HEK293 (cell line): ENCODE data around the gene SDCBP2.

Experiments
- GLI4 ChIP-seq: fragments of 450-650 bp; formaldehyde crosslinking; IDR thresholded peaks from 2 replicates; pipeline ENCODE4 v1.5.1; 2016; ENCODE audit warnings: missing biosample characterization, missing genetic modification characterization
- HOXC10 ChIP-seq: sonication (generic); formaldehyde crosslinking; IDR thresholded peaks from 2 replicates; pipeline ENCODE4 v1.8.1; 2023; ENCODE audit warnings: mild to moderate bottlenecking, missing genetic modification reagents
- IKZF3 ChIP-seq: fragments of 450-650 bp; IDR thresholded peaks from 2 replicates; pipeline ENCODE4 v1.5.0; 2018; ENCODE audit warnings: missing biosample characterization, mild to moderate bottlenecking, missing genetic modification characterization, moderate library complexity
- INSM2 ChIP-seq: fragments of 450-650 bp; formaldehyde crosslinking; IDR thresholded peaks from 2 replicates; pipeline ENCODE4 v1.5.1; 2016; ENCODE audit warnings: missing biosample characterization, missing genetic modification characterization
- KLF10 ChIP-seq: fragments of 450-650 bp; IDR thresholded peaks from 2 replicates; pipeline ENCODE4 v1.5.1; 2018; ENCODE audit warnings: missing biosample characterization, mild to moderate bottlenecking, missing genetic modification characterization
- KLF7 ChIP-seq: fragments of 450-650 bp; formaldehyde crosslinking; IDR thresholded peaks from 2 replicates; pipeline ENCODE4 v1.5.1; 2016; ENCODE audit warnings: missing biosample characterization, missing genetic modification characterization, borderline replicate concordance
- KLF8 ChIP-seq: fragments of 450-650 bp; formaldehyde crosslinking; IDR thresholded peaks from 2 replicates; pipeline ENCODE4 v1.5.1; 2016; ENCODE audit warnings: missing biosample characterization, missing genetic modification characterization
- SP2 ChIP-seq: fragments of 450-650 bp; formaldehyde crosslinking; IDR thresholded peaks from 2 replicates; pipeline ENCODE4 v1.5.1; 2016; ENCODE audit warnings: missing biosample characterization, missing genetic modification characterization
- SP3 ChIP-seq: fragments of 450-650 bp; formaldehyde crosslinking; IDR thresholded peaks from 2 replicates; pipeline ENCODE4 v1.5.1; 2016; ENCODE audit warnings: missing biosample characterization, missing genetic modification characterization
- WT1 ChIP-seq: fragments of 450-650 bp; formaldehyde crosslinking; IDR thresholded peaks from 2 replicates; pipeline ENCODE4 v1.5.1; 2016; ENCODE audit warnings: missing biosample characterization, missing genetic modification characterization
- ZBTB17 ChIP-seq: fragments of 450-650 bp; formaldehyde crosslinking; IDR thresholded peaks from 2 replicates; pipeline ENCODE4 v1.5.1; 2016; ENCODE audit warnings: missing biosample characterization, missing genetic modification characterization
- ZBTB8A ChIP-seq: fragments of 450-650 bp; formaldehyde crosslinking; IDR thresholded peaks from 2 replicates; pipeline ENCODE4 v1.5.1; 2016; ENCODE audit warnings: missing biosample characterization, missing genetic modification characterization
- ZIC2 ChIP-seq: fragments of 450-650 bp; formaldehyde crosslinking; IDR thresholded peaks from 2 replicates; pipeline ENCODE4 v1.5.1; 2016; ENCODE audit warnings: missing biosample characterization, missing genetic modification characterization
- ZNF157 ChIP-seq: fragments of 450-650 bp; formaldehyde crosslinking; IDR thresholded peaks from 2 replicates; pipeline ENCODE4 v1.5.1; 2016; ENCODE audit warnings: missing biosample characterization, missing genetic modification characterization
- ZNF24 ChIP-seq: fragments of 450-650 bp; formaldehyde crosslinking; IDR thresholded peaks from 2 replicates; pipeline ENCODE4 v1.5.1; 2016; ENCODE audit warnings: missing biosample characterization, missing genetic modification characterization
- ZNF335 ChIP-seq: fragments of 450-650 bp; formaldehyde crosslinking; conservative IDR thresholded peaks from 2 replicates; pipeline ENCODE4 v1.5.1; 2016; ENCODE audit warnings: missing biosample characterization, missing genetic modification characterization
- ZNF518A ChIP-seq: fragments of 450-650 bp; formaldehyde crosslinking; conservative IDR thresholded peaks from 2 replicates; pipeline ENCODE4 v1.5.1; 2016; ENCODE audit warnings: low read depth, missing biosample characterization, missing genetic modification characterization
- ZNF596 ChIP-seq: fragments of 450-650 bp; IDR thresholded peaks from 2 replicates; pipeline ENCODE4 v1.5.0; 2018; ENCODE audit warnings: missing biosample characterization, mild to moderate bottlenecking, missing genetic modification characterization, moderate library complexity
- ZNF670 ChIP-seq: fragments of 450-650 bp; formaldehyde crosslinking; IDR thresholded peaks from 2 replicates; pipeline ENCODE4 v1.5.1; 2016; ENCODE audit warnings: missing biosample characterization, missing genetic modification characterization, low read depth
- ZNF677 ChIP-seq: fragments of 450-650 bp; IDR thresholded peaks from 2 replicates; pipeline ENCODE4 v1.5.0; 2018; ENCODE audit warnings: missing biosample characterization, mild to moderate bottlenecking, missing genetic modification characterization, moderate library complexity
- ZSCAN23 ChIP-seq: fragments of 450-650 bp; formaldehyde crosslinking; IDR thresholded peaks from 2 replicates; pipeline ENCODE4 v1.5.1; 2016; ENCODE audit warnings: missing biosample characterization, missing genetic modification characterization
- ZSCAN30 ChIP-seq: fragments of 450-650 bp; IDR thresholded peaks from 2 replicates; pipeline ENCODE4 v1.5.1; 2018; ENCODE audit warnings: missing biosample characterization, mild to moderate bottlenecking, missing genetic modification characterization, moderate library complexity
- TF ChIP-seq, protein P1 (sequence below): fragments of 450-650 bp; formaldehyde crosslinking; IDR thresholded peaks from 2 replicates; pipeline ENCODE4 v1.5.1; 2016; ENCODE audit warnings: missing biosample characterization, missing genetic modification characterization
- TF ChIP-seq, protein P2 (sequence below): fragments of 450-650 bp; formaldehyde crosslinking; IDR thresholded peaks from 2 replicates; pipeline ENCODE4 v1.5.1; 2016; ENCODE audit warnings: missing biosample characterization, missing genetic modification characterization
- TF ChIP-seq, protein P3 (sequence below): fragments of 450-650 bp; formaldehyde crosslinking; IDR thresholded peaks from 2 replicates; pipeline ENCODE4 v1.5.1; 2016; ENCODE audit warnings: missing biosample characterization, missing genetic modification characterization

Gene SDCBP2

DNA sequence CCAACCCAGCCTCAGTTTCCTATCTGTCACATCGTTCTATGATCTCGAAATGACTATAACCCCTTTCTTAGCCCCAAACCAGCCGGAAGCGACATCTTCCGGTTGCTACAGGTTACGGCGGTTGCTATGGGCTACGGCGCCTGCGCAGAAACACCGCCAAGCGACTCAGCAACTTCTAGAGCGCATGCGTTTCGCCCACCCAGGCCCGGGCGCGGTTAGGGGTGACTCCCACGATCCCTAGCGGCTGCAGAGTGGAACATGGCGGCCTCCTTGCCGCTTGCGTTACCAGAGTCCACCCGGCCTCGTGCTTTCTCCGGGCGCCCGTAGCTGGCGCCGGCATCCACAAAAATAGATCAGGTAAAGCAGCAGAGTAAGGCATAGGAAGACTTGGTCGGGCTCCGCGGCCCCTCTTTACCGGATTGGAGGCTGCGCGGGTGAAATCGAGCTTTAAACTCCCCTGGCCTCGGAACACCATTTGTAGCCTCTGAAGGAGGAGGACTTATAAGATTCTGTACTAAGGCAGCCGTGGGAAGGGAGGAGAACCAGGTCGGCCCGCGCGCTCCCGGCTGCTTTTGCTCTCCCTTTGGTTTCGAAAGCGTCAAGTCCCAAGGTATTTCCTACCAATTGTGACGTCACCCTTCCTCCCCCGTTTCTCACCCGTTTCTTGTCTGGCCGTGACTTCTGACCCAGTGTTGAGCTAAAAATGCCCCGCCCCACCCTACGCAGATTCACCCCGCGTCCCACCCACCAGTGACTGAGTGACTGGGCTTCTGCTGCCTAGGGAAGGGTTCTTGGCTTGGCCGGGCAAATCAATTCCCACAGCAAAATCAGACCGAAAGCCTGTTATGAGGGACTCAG, 3.5 kb downstream of the SDCBP2 start (continued):
- TF ChIP-seq ZNF518A (tag by site-specific recombination) (no peak; the same call in 1 of the 2 replicates), KLF7 (tag by site-specific recombination) (peak; percentile 53; the same call in 1 of the 2 replicates), SP2 (peak; percentile 62), ZBTB17 (tag by site-specific recombination) (peak; percentile 27; the same call in 1 of the 2 replicates), SP3 (tag by site-specific recombination) (peak; percentile 57; the same call in 1 of the 2 replicates), KLF10 (tag by site-specific recombination) (no peak; the same call in 1 of the 2 replicates), ZNF157 (tag by site-specific recombination) (no peak), WT1 (tag by site-specific recombination) (no peak), INSM2 (tag by site-specific recombination) (0 out of 2 replicates have a peak, but pooled peaks have one; percentile 59), ZIC2 (tag by site-specific recombination) (no peak), ZNF670 (tag by site-specific recombination) (no peak), ZNF335 (tag by site-specific recombination) (peak; percentile 91), ZBTB8A (tag by site-specific recombination) (no peak), ZNF596 (no peak), HOXC10 (CRISPR knock-in tag) (no peak), ZSCAN30 (tag by site-specific recombination) (0 out of 2 replicates have a peak, but pooled peaks have one; percentile 28), KLF8 (tag by site-specific recombination) (peak; percentile 60; the same call in 1 of the 2 replicates), ZNF24 (tag by site-specific recombination) (no peak; the same call in 1 of the 2 replicates), ZNF677 (no peak), IKZF3 (tag by site-specific recombination) (no peak), ZSCAN23 (no peak), GLI4 (tag by site-specific recombination) (no peak)
- TF ChIP-seq, protein P1, sequence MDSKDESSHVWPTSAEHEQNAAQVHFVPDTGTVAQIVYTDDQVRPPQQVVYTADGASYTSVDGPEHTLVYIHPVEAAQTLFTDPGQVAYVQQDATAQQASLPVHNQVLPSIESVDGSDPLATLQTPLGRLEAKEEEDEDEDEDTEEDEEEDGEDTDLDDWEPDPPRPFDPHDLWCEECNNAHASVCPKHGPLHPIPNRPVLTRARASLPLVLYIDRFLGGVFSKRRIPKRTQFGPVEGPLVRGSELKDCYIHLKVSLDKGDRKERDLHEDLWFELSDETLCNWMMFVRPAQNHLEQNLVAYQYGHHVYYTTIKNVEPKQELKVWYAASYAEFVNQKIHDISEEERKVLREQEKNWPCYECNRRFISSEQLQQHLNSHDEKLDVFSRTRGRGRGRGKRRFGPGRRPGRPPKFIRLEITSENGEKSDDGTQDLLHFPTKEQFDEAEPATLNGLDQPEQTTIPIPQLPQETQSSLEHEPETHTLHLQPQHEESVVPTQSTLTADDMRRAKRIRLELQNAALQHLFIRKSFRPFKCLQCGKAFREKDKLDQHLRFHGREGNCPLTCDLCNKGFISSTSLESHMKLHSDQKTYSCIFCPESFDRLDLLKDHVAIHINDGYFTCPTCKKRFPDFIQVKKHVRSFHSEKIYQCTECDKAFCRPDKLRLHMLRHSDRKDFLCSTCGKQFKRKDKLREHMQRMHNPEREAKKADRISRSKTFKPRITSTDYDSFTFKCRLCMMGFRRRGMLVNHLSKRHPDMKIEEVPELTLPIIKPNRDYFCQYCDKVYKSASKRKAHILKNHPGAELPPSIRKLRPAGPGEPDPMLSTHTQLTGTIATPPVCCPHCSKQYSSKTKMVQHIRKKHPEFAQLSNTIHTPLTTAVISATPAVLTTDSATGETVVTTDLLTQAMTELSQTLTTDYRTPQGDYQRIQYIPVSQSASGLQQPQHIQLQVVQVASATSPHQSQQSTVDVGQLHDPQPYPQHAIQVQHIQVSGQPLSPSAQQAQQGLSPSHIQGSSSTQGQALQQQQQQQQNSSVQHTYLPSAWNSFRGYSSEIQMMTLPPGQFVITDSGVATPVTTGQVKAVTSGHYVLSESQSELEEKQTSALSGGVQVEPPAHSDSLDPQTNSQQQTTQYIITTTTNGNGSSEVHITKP, result peak; percentile 59
- TF ChIP-seq, protein P2, sequence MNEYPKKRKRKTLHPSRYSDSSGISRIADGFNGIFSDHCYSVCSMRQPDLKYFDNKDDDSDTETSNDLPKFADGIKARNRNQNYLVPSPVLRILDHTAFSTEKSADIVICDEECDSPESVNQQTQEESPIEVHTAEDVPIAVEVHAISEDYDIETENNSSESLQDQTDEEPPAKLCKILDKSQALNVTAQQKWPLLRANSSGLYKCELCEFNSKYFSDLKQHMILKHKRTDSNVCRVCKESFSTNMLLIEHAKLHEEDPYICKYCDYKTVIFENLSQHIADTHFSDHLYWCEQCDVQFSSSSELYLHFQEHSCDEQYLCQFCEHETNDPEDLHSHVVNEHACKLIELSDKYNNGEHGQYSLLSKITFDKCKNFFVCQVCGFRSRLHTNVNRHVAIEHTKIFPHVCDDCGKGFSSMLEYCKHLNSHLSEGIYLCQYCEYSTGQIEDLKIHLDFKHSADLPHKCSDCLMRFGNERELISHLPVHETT (tag by site-specific recombination), result no peak; the same call in 1 of the 2 replicates
- TF ChIP-seq, protein P3, sequence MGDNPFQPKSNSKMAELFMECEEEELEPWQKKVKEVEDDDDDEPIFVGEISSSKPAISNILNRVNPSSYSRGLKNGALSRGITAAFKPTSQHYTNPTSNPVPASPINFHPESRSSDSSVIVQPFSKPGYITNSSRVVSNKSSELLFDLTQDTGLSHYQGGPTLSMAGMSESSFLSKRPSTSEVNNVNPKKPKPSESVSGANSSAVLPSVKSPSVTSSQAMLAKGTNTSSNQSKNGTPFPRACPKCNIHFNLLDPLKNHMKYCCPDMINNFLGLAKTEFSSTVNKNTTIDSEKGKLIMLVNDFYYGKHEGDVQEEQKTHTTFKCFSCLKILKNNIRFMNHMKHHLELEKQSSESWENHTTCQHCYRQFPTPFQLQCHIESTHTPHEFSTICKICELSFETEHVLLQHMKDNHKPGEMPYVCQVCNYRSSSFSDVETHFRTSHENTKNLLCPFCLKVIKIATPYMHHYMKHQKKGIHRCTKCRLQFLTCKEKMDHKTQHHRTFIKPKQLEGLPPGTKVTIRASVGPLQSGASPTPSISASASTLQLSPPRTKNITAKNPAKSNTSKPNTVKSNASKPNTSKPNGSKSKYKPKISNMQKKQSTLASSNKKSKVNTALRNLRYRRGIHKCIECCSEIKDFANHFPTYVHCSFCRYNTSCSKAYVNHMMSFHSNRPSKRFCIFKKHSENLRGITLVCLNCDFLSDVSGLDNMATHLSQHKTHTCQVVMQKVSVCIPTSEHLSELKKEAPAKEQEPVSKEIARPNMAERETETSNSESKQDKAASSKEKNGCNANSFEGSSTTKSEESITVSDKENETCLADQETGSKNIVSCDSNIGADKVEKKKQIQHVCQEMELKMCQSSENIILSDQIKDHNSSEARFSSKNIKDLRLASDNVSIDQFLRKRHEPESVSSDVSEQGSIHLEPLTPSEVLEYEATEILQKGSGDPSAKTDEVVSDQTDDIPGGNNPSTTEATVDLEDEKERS, result no peak
